ENCODE results near the gene LARP1.

DNA sequence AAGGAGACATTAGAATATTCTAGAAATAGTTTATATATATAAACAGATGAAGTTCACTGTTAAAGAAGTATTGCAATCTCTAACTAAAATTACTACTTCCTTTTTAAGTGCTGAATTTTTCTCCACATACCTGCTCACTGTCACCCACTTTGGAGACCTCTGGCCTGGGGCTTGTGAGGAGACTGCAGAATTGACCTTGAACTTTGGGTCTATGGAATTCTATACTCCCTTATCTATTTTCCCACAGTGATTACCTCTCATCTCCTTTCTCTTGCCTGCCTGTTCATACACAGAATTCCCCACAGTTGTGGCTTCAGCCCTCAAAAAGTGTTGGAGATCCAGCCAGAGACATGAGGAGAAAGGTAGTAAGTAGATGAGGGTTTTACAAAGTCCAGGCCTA is 45.4 kb downstream of the LARP1 start:
- TF ChIP-seq, protein P1, sequence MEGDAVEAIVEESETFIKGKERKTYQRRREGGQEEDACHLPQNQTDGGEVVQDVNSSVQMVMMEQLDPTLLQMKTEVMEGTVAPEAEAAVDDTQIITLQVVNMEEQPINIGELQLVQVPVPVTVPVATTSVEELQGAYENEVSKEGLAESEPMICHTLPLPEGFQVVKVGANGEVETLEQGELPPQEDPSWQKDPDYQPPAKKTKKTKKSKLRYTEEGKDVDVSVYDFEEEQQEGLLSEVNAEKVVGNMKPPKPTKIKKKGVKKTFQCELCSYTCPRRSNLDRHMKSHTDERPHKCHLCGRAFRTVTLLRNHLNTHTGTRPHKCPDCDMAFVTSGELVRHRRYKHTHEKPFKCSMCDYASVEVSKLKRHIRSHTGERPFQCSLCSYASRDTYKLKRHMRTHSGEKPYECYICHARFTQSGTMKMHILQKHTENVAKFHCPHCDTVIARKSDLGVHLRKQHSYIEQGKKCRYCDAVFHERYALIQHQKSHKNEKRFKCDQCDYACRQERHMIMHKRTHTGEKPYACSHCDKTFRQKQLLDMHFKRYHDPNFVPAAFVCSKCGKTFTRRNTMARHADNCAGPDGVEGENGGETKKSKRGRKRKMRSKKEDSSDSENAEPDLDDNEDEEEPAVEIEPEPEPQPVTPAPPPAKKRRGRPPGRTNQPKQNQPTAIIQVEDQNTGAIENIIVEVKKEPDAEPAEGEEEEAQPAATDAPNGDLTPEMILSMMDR (IDR thresholded peaks at IDR 0.05; ENCODE audit: low read depth, low read length): no peak
- TF ChIP-seq, protein P2, sequence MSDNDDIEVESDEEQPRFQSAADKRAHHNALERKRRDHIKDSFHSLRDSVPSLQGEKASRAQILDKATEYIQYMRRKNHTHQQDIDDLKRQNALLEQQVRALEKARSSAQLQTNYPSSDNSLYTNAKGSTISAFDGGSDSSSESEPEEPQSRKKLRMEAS (IDR thresholded peaks at IDR 0.05; ENCODE audit: low read depth, low read length): no peak

All from NB4 (cell line).